Vagina (tissue), 2 donors: ENCODE data around the gene ADCK2.

ENCODE experiments used
- CTCF ChIP-seq, 3 experiments: fragments of 450-650 bp in 2 of 3; fragments of 200-600 bp in 1 of 3; sonication (generic) in 1 of 3; IDR thresholded peaks; one replicate each; pipeline ENCODE4 v1.5.1; 2017 to 2019; ENCODE audit warnings: antibody characterized with exemption in 3 of 3, mild to moderate bottlenecking in 2 of 3, moderate library complexity in 2 of 3
- POLR2A ChIP-seq, 2 donors: fragments of 450-650 bp; IDR thresholded peaks; one replicate each; pipeline ENCODE4 v1.6.1; 2017; ENCODE audit warnings: antibody characterized with exemption in 2 of 2, mild to moderate bottlenecking in 2 of 2, moderate library complexity in 2 of 2
- POLR2AphosphoS5 ChIP-seq, 2 donors: sonication (generic); formaldehyde crosslinking; IDR thresholded peaks; one replicate each; pipeline ENCODE4 v1.9.0; 2017; ENCODE audit warnings: antibody characterized with exemption in 2 of 2, mild to moderate bottlenecking in 2 of 2, low read depth in 1 of 2; ENCODE audit not compliant: insufficient read depth in 1 of 2

- no peak for TF ChIP-seq CTCF (IDR thresholded peaks at IDR 0.05)
- no peak for TF ChIP-seq POLR2A (IDR thresholded peaks at IDR 0.05)
- TF ChIP-seq POLR2AphosphoS5 (IDR thresholded peaks at IDR 0.05; ENCODE audit: insufficient read depth in 1 of 2, low read depth in 1 of 2), result no peak
Measured at GRCh38 chr7:140649556-140650205, 23.1 kb upstream of the ADCK2 start.
